HCT116 (cell line): Measurements from ENCODE around the gene OSCP1. TPM values are rescaled to one million over a fixed set of nuclear protein-coding genes. Genes with fewer than 3 reads are reported as not detected.

Experiments used
- ATAC-seq: fragments of 200-7000 bp; cut with Tn5 transposase; 2 replicates; pipeline ENCODE4 v1.9.1; 2020; ENCODE audit warnings: mild to moderate bottlenecking, moderate library complexity
- BruUV-seq: library from RNA; stranded (reverse); fragments of 400-500 nt; replicated peaks from 2 replicates; lab custom pipeline; 2021; lab: Mats Ljungman, UMichigan
- CTCF ChIA-PET: fragments of 300-600 bp; sonication (Branson Sonifier 250); formaldehyde crosslinking; loops from one replicate; lab custom pipeline; 2021; ENCODE audit warnings: antibody characterized with exemption; lab: Charles Lee
- POLR2A ChIA-PET: fragments of 300-600, 350-600 bp; sonication (Branson Sonifier 250); formaldehyde crosslinking; loops from one replicate; lab custom pipeline; 2021; ENCODE audit warnings: antibody characterized with exemption; lab: Charles Lee
- RAD21 ChIA-PET, 2 experiments: fragments of 300-600 bp; sonication (Branson Sonifier 250); formaldehyde crosslinking; loops; one replicate each; lab custom pipeline; 2023; ENCODE audit warnings: low total read pairs in 2 of 2; ENCODE audit not compliant: uncharacterized antibody in 2 of 2, unreplicated experiment in 2 of 2, low non-redundant PET in 1 of 2; lab: Charles Lee
- DNase-seq: peaks from one replicate; pipeline ENCODE4 v3.0.0-alpha.2; 2010; ENCODE audit warnings: low read depth, low spot score
- H2AFZ ChIP-seq: fragments of 200-600 bp; shearing (Covaris generic), sonication (generic); 2 replicates; pipeline ENCODE4 v1.6.1; 2017; ENCODE audit warnings: low read depth, mixed run types, mixed read lengths, antibody characterized with exemption, low read length; ENCODE audit not compliant: poor library complexity, severe bottlenecking
- H3K27ac ChIP-seq: 2 replicates; pipeline ENCODE4 v1.5.1; 2012; ENCODE audit warnings: low read depth, low read length
- H3K27me3 ChIP-seq: fragments of 200-600 bp; sonication (generic); 2 replicates; pipeline ENCODE4 v1.6.1; 2016; ENCODE audit warnings: mixed run types, low read length, mixed read lengths; ENCODE audit not compliant: insufficient read depth
- H3K36me3 ChIP-seq, 2 experiments: fragments of 200-500 bp in 1 of 2; fragments of 200-600 bp in 1 of 2; sonication (Bioruptor generic) in 1 of 2; sonication (generic) in 1 of 2; 2 replicates each; pipeline versions ENCODE4 v1.5.1 to v1.6.1; 2014 to 2016; ENCODE audit warnings: low read length in 2 of 2, inconsistent platforms in 1 of 2, mixed read lengths in 1 of 2, mixed run types in 1 of 2; ENCODE audit not compliant: insufficient read depth in 2 of 2, control insufficient read depth in 1 of 2
- H3K4me1 ChIP-seq, 2 experiments: fragments of 200-600 bp in 1 of 2; sonication (generic) in 1 of 2; 2 replicates each; pipeline versions ENCODE4 v1.5.1 to v1.6.1; 2012 to 2017; ENCODE audit warnings: low read length in 2 of 2, inconsistent platforms in 1 of 2, mild to moderate bottlenecking in 1 of 2, mixed read lengths in 1 of 2, mixed run types in 1 of 2, moderate library complexity in 1 of 2; ENCODE audit not compliant: insufficient read depth in 2 of 2, control insufficient read depth in 1 of 2
- H3K4me2 ChIP-seq: fragments of 200-600 bp; sonication (generic); 2 replicates; pipeline ENCODE4 v1.6.1; 2017; ENCODE audit warnings: mixed run types, low read length, mixed read lengths
- H3K4me3 ChIP-seq, 2 experiments: fragments of 200-600 bp in 1 of 2; sonication (generic) in 1 of 2; replicated peaks in 1 of 2; 2 replicates each; pipeline ENCODE4 v1.5.1; 2011 to 2016; ENCODE audit warnings: low read length in 2 of 2, control low read depth in 1 of 2, low read depth in 1 of 2, mild to moderate bottlenecking in 1 of 2, mixed read lengths in 1 of 2, mixed run types in 1 of 2
- H3K79me2 ChIP-seq: fragments of 200-600 bp; sonication (generic); 2 replicates; pipeline ENCODE4 v1.6.1; 2017; ENCODE audit warnings: mild to moderate bottlenecking, mixed run types, low read length, moderate library complexity, mixed read lengths; ENCODE audit not compliant: insufficient read depth
- H3K9ac ChIP-seq: fragments of 200-600 bp; sonication (generic); 2 replicates; pipeline ENCODE4 v1.6.1; 2016; ENCODE audit warnings: low read length, mixed read lengths
- H3K9me2 ChIP-seq: fragments of 200-600 bp; sonication (generic), shearing (Covaris generic); 2 replicates; pipeline ENCODE4 v1.6.1; 2017; ENCODE audit warnings: mixed run types, mild to moderate bottlenecking, moderate library complexity; ENCODE audit not compliant: insufficient read depth
- H3K9me3 ChIP-seq, 2 experiments: fragments of 200-500 bp in 1 of 2; fragments of 200-600 bp in 1 of 2; sonication (Bioruptor generic) in 1 of 2; sonication (generic) in 1 of 2; 2 replicates each; pipeline ENCODE4 v1.6.1; 2014 to 2017; ENCODE audit warnings: low read length in 2 of 2, mixed read lengths in 2 of 2, inconsistent platforms in 1 of 2, low read depth in 1 of 2, mild to moderate bottlenecking in 1 of 2, mixed run types in 1 of 2, moderate library complexity in 1 of 2; ENCODE audit not compliant: control insufficient read depth in 1 of 2, insufficient read depth in 1 of 2
- H4K20me1 ChIP-seq: fragments of 200-600 bp; sonication (generic), shearing (Covaris generic); 2 replicates; pipeline ENCODE4 v1.6.1; 2017; ENCODE audit warnings: mixed run types, mild to moderate bottlenecking, moderate library complexity; ENCODE audit not compliant: insufficient read depth
- CBX3 ChIP-seq: IDR thresholded peaks from 2 replicates; pipeline ENCODE4 v1.6.1; 2012; ENCODE audit warnings: low read depth
- CEBPB ChIP-seq: IDR thresholded peaks from 2 replicates; pipeline ENCODE4 v1.6.1; 2012; ENCODE audit warnings: low read depth
- EGR1 ChIP-seq: IDR thresholded peaks from 2 replicates; pipeline ENCODE4 v1.6.1; 2012; ENCODE audit warnings: low read depth
- ELF1 ChIP-seq: IDR thresholded peaks from 2 replicates; pipeline ENCODE4 v1.6.1; 2012; ENCODE audit warnings: low read depth, borderline replicate concordance
- EZH2 ChIP-seq: fragments of 200-600 bp; sonication (generic); IDR thresholded peaks from 2 replicates; pipeline ENCODE4 v1.6.1; 2017; ENCODE audit warnings: antibody characterized with exemption, mixed run types
- EZH2phosphoT487 ChIP-seq: fragments of 200-600 bp; IDR thresholded peaks from 2 replicates; pipeline ENCODE4 v1.6.1; 2018; ENCODE audit warnings: antibody characterized with exemption, borderline replicate concordance
- JUND ChIP-seq: IDR thresholded peaks from 2 replicates; pipeline ENCODE4 v1.6.1; 2012
- POLR2A ChIP-seq: IDR thresholded peaks from 2 replicates; pipeline ENCODE4 v1.7.0; 2011; ENCODE audit warnings: borderline replicate concordance; ENCODE audit not compliant: insufficient read depth, insufficient read length; ENCODE audit errors: extremely low read depth
- POLR2AphosphoS5 ChIP-seq: IDR thresholded peaks from 2 replicates; pipeline ENCODE4 v1.6.1; 2011; ENCODE audit warnings: mild to moderate bottlenecking, low read depth, low read length, moderate library complexity
- SIN3A ChIP-seq: IDR thresholded peaks from 2 replicates; pipeline ENCODE4 v1.6.1; 2012; ENCODE audit warnings: low read depth
- SP1 ChIP-seq: IDR thresholded peaks from 2 replicates; pipeline ENCODE4 v1.6.1; 2012; ENCODE audit warnings: low read depth
- SRF ChIP-seq: IDR thresholded peaks from 2 replicates; pipeline ENCODE4 v1.6.1; 2012; ENCODE audit warnings: low read depth
- TCF7L2 ChIP-seq: IDR thresholded peaks from 2 replicates; pipeline ENCODE4 v1.7.0; 2011; ENCODE audit warnings: borderline replicate concordance, inconsistent platforms; ENCODE audit not compliant: insufficient read depth, insufficient read length; ENCODE audit errors: extremely low read depth
- YY1 ChIP-seq: IDR thresholded peaks from 2 replicates; pipeline ENCODE4 v1.6.1; 2011; ENCODE audit warnings: low read length, low read depth, moderate library complexity, mild to moderate bottlenecking; ENCODE audit not compliant: insufficient replicate concordance; ENCODE audit errors: extremely low read depth
- ZFX ChIP-seq: fragments of 450-650 bp; IDR thresholded peaks from 2 replicates; pipeline ENCODE4 v1.6.1; 2017
- ZNF274 ChIP-seq: fragments of 200-500 bp; sonication (Bioruptor generic); IDR thresholded peaks from 2 replicates; pipeline ENCODE4 v1.6.1; 2014; ENCODE audit warnings: mild to moderate bottlenecking, low read depth, low read length, inconsistent platforms
- intact Hi-C: fragments of 100-400 bp; cut with micrococcal nuclease; formaldehyde crosslinking; loops from 2 replicates; pipeline ENCODE4 v1.10.0; 2022
- total RNA-seq: library from RNA; stranded (reverse); gene quantifications from one replicate; pipeline ENCODE4 v1.2.1, GENCODE V29; 2021; ENCODE audit not compliant: unreplicated experiment
- TF ChIP-seq, protein P1 (sequence below): IDR thresholded peaks from 2 replicates; pipeline ENCODE4 v1.6.1; 2012
- TF ChIP-seq, protein P2 (sequence below), 3 experiments: fragments of 200-600 bp in 1 of 3; sonication (generic) in 1 of 3; IDR thresholded peaks in 2 of 3; conservative IDR thresholded peaks in 1 of 3; 2 replicates each; pipeline ENCODE4 v1.5.1; 2012 to 2017; ENCODE audit warnings: low read depth in 2 of 3, low read length in 2 of 3, antibody characterized with exemption in 1 of 3, borderline replicate concordance in 1 of 3, control low read depth in 1 of 3, mild to moderate bottlenecking in 1 of 3, mixed read lengths in 1 of 3, mixed run types in 1 of 3, moderate library complexity in 1 of 3; ENCODE audit not compliant: insufficient read depth in 1 of 3
- TF ChIP-seq, protein P3 (sequence below): IDR thresholded peaks from 2 replicates; pipeline ENCODE4 v1.6.1; 2012; ENCODE audit warnings: low read depth
- TF ChIP-seq, protein P4 (sequence below): IDR thresholded peaks from 2 replicates; pipeline ENCODE4 v1.6.1; 2011; ENCODE audit warnings: mild to moderate bottlenecking, low read length, moderate library complexity; ENCODE audit not compliant: insufficient replicate concordance; ENCODE audit errors: extremely low read depth

Gene OSCP1
- total RNA-seq, 1 experiment from 2014 or later: 4.1 TPM

DNA sequence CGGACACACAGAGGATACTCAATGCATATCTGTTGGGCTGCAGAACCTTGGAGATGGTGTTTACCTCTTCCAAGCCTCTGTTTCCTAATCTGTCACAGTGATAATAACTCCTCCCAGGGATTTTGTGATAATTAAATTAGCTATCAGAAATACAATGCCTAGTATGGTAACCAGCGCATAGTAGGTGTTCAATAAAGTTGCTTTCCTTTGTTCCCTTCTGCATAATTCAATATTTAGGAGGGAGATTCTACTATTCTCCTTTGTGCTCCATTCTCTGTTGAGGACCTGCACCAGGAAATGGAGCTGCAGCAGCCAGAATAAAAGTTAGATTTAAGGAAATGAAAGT, 35.8 kb upstream of the OSCP1 start:
- Histone ChIP-seq H3K9ac (no peak overlapping the region), H3K9me3 (no peaks in the 10 kb centered on the region), H4K20me1 (no peaks in the 10 kb centered on the region), H3K4me2 (no peak overlapping the region), H2AFZ (no peak overlapping the region), H3K27ac (no peak overlapping the region), H3K79me2 (no peaks in the 10 kb centered on the region), H3K4me3 (no peak overlapping the region), H3K4me1 (no peaks in the 10 kb centered on the region), H3K27me3 (no peaks in the 10 kb centered on the region), H3K36me3 (no peaks in the 10 kb centered on the region), H3K9me2 (no peaks in the 10 kb centered on the region)
- TF ChIP-seq, protein P1, sequence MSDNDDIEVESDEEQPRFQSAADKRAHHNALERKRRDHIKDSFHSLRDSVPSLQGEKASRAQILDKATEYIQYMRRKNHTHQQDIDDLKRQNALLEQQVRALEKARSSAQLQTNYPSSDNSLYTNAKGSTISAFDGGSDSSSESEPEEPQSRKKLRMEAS: no peak
- TF ChIP-seq EZH2phosphoT487: no peak
- TF ChIP-seq, protein P2, sequence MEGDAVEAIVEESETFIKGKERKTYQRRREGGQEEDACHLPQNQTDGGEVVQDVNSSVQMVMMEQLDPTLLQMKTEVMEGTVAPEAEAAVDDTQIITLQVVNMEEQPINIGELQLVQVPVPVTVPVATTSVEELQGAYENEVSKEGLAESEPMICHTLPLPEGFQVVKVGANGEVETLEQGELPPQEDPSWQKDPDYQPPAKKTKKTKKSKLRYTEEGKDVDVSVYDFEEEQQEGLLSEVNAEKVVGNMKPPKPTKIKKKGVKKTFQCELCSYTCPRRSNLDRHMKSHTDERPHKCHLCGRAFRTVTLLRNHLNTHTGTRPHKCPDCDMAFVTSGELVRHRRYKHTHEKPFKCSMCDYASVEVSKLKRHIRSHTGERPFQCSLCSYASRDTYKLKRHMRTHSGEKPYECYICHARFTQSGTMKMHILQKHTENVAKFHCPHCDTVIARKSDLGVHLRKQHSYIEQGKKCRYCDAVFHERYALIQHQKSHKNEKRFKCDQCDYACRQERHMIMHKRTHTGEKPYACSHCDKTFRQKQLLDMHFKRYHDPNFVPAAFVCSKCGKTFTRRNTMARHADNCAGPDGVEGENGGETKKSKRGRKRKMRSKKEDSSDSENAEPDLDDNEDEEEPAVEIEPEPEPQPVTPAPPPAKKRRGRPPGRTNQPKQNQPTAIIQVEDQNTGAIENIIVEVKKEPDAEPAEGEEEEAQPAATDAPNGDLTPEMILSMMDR (IDR thresholded peaks at IDR 0.05 in 2 of 3, conservative IDR thresholded peaks at IDR 0.05 in 1 of 3; ENCODE audit: borderline replicate concordance in 1 of 3, insufficient read depth in 1 of 3, low read depth in 2 of 3, low read length in 2 of 3): no peak
- no peak for TF ChIP-seq POLR2AphosphoS5
- TF ChIP-seq EGR1: no peak
- no peak for TF ChIP-seq POLR2A
- no peak for TF ChIP-seq ELF1
- TF ChIP-seq, protein P3, sequence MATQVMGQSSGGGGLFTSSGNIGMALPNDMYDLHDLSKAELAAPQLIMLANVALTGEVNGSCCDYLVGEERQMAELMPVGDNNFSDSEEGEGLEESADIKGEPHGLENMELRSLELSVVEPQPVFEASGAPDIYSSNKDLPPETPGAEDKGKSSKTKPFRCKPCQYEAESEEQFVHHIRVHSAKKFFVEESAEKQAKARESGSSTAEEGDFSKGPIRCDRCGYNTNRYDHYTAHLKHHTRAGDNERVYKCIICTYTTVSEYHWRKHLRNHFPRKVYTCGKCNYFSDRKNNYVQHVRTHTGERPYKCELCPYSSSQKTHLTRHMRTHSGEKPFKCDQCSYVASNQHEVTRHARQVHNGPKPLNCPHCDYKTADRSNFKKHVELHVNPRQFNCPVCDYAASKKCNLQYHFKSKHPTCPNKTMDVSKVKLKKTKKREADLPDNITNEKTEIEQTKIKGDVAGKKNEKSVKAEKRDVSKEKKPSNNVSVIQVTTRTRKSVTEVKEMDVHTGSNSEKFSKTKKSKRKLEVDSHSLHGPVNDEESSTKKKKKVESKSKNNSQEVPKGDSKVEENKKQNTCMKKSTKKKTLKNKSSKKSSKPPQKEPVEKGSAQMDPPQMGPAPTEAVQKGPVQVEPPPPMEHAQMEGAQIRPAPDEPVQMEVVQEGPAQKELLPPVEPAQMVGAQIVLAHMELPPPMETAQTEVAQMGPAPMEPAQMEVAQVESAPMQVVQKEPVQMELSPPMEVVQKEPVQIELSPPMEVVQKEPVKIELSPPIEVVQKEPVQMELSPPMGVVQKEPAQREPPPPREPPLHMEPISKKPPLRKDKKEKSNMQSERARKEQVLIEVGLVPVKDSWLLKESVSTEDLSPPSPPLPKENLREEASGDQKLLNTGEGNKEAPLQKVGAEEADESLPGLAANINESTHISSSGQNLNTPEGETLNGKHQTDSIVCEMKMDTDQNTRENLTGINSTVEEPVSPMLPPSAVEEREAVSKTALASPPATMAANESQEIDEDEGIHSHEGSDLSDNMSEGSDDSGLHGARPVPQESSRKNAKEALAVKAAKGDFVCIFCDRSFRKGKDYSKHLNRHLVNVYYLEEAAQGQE: no peak
- no peak for TF ChIP-seq SIN3A
- TF ChIP-seq SP1: no peak
- TF ChIP-seq ZNF274: no peak
- TF ChIP-seq, protein P4, sequence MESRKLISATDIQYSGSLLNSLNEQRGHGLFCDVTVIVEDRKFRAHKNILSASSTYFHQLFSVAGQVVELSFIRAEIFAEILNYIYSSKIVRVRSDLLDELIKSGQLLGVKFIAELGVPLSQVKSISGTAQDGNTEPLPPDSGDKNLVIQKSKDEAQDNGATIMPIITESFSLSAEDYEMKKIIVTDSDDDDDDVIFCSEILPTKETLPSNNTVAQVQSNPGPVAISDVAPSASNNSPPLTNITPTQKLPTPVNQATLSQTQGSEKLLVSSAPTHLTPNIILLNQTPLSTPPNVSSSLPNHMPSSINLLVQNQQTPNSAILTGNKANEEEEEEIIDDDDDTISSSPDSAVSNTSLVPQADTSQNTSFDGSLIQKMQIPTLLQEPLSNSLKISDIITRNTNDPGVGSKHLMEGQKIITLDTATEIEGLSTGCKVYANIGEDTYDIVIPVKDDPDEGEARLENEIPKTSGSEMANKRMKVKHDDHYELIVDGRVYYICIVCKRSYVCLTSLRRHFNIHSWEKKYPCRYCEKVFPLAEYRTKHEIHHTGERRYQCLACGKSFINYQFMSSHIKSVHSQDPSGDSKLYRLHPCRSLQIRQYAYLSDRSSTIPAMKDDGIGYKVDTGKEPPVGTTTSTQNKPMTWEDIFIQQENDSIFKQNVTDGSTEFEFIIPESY: no peak
- no peak for TF ChIP-seq JUND
- no peak for TF ChIP-seq TCF7L2
- no peak for TF ChIP-seq EZH2
- TF ChIP-seq YY1: no peak
- no peak for TF ChIP-seq CBX3
- TF ChIP-seq SRF: no peak
- TF ChIP-seq CEBPB: no peak
- no peak for TF ChIP-seq ZFX
- ATAC-seq (no peak), DNase-seq (no peak)
- RAD21 ChIA-PET: interaction anchor here in 1 of 2 experiments (0.7 kb wide), 1 partner anchor 30 kb away, joined by 3 read pairs; no protein-coding TSS in a partner anchor
- CTCF ChIA-PET: interaction anchor here (1.2 kb wide), 1 partner anchor 9 kb away, joined by 3 read pairs; no protein-coding TSS in a partner anchor
- BruUV-seq: no TSS peak
- intact Hi-C loops: no loop called here
- POLR2A ChIA-PET: no interaction called here
